ENCODE measurements around the gene HACE1.

GRCh38 chr6:104862456-104862855 lies 2.7 kb upstream of the HACE1 start:
- no peak for TF ChIP-seq POLR2A (IDR thresholded peaks at IDR 0.05)
- TF ChIP-seq CTCF (IDR thresholded peaks at IDR 0.05) = no peak
- TF ChIP-seq POLR2AphosphoS5 (IDR thresholded peaks at IDR 0.05) = no peak
- no peak for TF ChIP-seq EP300 (IDR thresholded peaks at IDR 0.05)

All from sigmoid colon (tissue), 4 donors.